SJCRH30 (cell line): ENCODE measurements around the gene DPYSL5. TPM values are rescaled to one million over a fixed set of nuclear protein-coding genes. Genes with fewer than 3 reads are reported as not detected.

Source experiments
- DNase-seq, 2 experiments: peaks; one replicate each; pipeline ENCODE4 v3.0.0-alpha.2; 2015 to 2020
- H3K27ac ChIP-seq: fragments of 250-450 bp; sonication (Bioruptor Pico); 2 replicates; pipeline ENCODE4 v1.5.1; 2020; ENCODE audit warnings: mild to moderate bottlenecking, moderate library complexity
- H3K27me3 ChIP-seq: fragments of 250-450 bp; sonication (Bioruptor Pico); 2 replicates; pipeline ENCODE4 v1.5.1; 2020; ENCODE audit warnings: mild to moderate bottlenecking, moderate library complexity
- H3K36me3 ChIP-seq: fragments of 250-450 bp; sonication (Bioruptor Pico); 2 replicates; pipeline ENCODE4 v1.5.1; 2020; ENCODE audit warnings: mild to moderate bottlenecking, moderate library complexity
- H3K4me1 ChIP-seq: fragments of 250-450 bp; sonication (Bioruptor Pico); 2 replicates; pipeline ENCODE4 v1.5.1; 2020; ENCODE audit warnings: mild to moderate bottlenecking, moderate library complexity
- H3K4me3 ChIP-seq: fragments of 250-450 bp; sonication (Bioruptor Pico); 2 replicates; pipeline ENCODE4 v1.5.1; 2020; ENCODE audit warnings: mild to moderate bottlenecking, moderate library complexity
- H3K9me3 ChIP-seq: fragments of 250-450 bp; sonication (Bioruptor Pico); replicated peaks from 2 replicates; pipeline ENCODE4 v1.5.1; 2020; ENCODE audit warnings: mild to moderate bottlenecking, moderate library complexity
- total RNA-seq: library from RNA; depleted of rRNA; stranded (reverse); fragments of >200 nt; shearing (Covaris generic); gene quantifications from 2 replicates; pipeline ENCODE4 v1.2.3, GENCODE V29; 2014

Gene DPYSL5
- total RNA-seq, 1 experiment from 2014 or later, result 1.2 TPM

DNA sequence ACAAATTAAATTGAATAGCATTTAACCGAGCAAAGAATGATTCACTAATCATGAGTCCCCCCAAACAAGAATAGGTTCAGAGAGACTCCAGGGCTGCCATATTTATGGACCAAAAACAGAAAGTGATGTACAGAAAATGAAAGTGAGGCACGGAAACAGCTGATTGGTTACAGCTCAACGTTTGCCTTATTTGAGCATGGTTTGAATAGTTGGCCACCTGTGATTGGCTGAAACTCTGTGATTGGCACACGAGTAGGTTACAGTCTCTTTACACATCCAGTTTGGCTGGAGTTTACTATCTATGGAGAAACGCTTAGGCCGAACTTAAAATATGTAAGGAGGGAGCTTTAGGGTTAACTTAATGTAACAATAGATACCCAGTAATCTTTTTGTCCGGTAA is 27.0 kb upstream of the DPYSL5 start:
- no peak for DNase-seq
- Histone ChIP-seq H3K27me3 (peaks cover 9% of the 10 kb centered on the region; the same call in 1 of the 2 replicates), H3K4me1 (no peaks in the 10 kb centered on the region), H3K27ac (no peak overlapping the region), H3K9me3 (no peaks in the 10 kb centered on the region), H3K4me3 (no peak overlapping the region), H3K36me3 (no peaks in the 10 kb centered on the region)

DNA sequence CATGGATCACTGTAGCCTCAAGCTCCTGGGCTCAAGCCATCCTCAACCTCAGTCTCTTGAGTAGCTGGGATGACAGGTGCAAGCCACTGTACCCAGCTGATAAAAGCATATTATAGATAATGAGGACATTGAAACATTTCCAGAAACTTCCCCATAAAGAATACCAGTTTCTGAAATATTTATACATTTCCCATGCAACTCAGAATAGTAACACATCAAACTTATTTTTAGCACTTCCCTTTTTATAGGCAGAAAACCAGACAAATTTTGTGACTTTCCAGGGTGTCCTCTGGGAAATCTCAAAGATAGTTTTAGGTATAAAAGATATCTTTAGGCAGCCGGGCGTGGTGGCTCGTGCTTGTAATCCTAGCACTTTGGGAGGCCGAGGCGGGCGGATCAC is 25.1 kb upstream of the DPYSL5 start:
- no peaks in the 10 kb centered on the region for H3K9me3 ChIP-seq
- H3K4me3 ChIP-seq, result no peak overlapping the region
- H3K27me3 ChIP-seq, result peaks cover 5% of the 10 kb centered on the region; the same call in 1 of the 2 replicates
- no peak for DNase-seq
- H3K27ac ChIP-seq, result no peak overlapping the region
- H3K36me3 ChIP-seq, result no peaks in the 10 kb centered on the region
- H3K4me1 ChIP-seq, result no peaks in the 10 kb centered on the region

DNA sequence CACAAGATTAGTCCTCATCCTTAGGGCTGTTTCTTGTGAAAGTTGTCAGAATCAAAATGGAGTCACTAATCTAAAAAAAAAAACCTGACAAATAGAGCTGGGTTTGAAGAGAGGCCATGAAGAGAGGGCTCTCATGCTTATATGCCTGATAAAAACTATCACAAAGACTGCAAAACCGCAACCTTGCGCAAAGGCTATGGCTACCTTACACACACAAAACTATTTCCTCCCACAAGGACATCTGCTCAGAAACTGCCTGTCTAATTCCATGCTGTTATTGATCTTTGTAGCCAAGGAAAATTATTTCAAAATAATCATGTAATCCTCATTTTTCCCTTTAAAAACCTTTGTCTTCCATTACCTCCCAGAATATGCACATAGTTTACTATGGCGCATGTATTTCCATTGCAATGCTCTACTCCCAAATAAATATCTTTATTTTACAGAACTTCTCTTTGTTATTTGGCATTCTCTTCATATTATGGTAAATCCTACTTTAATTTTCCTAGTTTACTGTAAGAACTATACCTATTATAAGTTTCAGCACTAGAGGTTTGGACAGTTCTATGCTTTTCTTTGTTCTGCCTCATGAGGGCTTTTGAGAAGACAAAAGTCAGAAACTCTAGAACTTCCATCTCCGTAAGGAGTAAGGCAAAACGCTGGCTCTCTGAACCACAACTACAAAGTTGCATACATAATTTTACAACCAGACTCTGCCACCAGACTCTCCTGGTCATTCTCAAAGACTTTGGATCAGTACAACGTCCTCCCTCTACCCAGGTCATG is 9.6 kb upstream of the DPYSL5 start:
- Histone ChIP-seq H3K36me3 (no peaks in the 10 kb centered on the region), H3K9me3 (no peaks in the 10 kb centered on the region), H3K27me3 (peaks cover 6% of the 10 kb centered on the region), H3K27ac (no peak overlapping the region), H3K4me1 (no peaks in the 10 kb centered on the region), H3K4me3 (no peak overlapping the region)
- peak in 1 of 2 experiments; percentile 49 for DNase-seq

DNA sequence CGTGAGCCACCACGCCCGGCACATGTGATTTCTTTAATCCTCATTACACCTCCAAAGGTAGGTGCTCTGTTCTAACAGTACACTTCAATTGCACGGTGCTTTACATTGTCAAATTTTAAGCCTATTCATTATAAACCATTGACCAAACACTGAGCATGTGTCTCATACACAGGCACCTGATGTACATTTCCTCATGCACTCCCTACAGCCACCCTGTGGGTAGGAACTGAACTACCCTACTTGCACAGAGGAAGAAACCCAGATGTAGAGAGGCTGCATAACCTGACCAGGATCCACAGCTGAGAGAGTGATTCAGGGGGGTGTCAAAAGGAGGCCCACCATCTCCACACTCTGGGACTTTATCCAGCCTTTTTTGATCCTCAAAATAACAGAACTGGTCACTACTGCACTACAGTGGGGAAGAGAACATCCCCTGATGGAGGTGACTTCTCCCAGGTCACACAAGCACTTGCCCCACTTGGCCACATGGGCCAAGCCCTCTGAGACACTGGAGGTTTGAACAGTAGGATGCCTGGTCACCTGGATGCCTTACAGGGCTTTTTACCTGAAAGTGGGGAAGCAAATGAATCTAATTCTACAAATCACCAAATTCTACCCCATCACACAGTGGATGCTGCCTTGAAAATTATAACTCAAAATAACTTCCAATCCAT is 6.9 kb upstream of the DPYSL5 start:
- no peak for DNase-seq
- H3K36me3 ChIP-seq, result no peaks in the 10 kb centered on the region
- no peak overlapping the region for H3K27ac ChIP-seq
- H3K9me3 ChIP-seq, result no peaks in the 10 kb centered on the region
- H3K4me1 ChIP-seq, result no peaks in the 10 kb centered on the region
- peaks cover 10% of the 10 kb centered on the region for H3K27me3 ChIP-seq
- H3K4me3 ChIP-seq, result no peak overlapping the region

DNA sequence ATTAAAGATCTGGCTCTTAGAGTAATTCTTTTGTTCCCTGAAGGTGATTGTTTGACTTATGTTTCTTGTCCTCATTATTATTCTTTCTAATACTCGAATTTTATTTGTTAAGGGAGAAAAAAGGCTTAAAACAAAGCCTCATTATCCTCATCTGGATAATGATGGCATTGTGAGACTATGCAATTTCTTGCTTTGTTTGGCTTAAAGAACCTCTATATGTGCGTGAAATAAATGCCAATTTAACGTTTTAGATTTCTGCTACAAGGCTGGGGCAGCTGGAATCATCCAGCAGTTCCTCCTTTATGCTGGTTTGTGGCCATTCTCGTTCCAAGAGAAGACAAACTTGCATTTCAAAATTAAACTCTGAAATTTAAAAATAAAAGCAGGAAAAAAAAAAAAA is 4.9 kb upstream of the DPYSL5 start:
- Histone ChIP-seq H3K27me3 (peaks cover 23% of the 10 kb centered on the region), H3K36me3 (no peaks in the 10 kb centered on the region), H3K27ac (no peak overlapping the region), H3K9me3 (no peaks in the 10 kb centered on the region), H3K4me3 (no peak overlapping the region), H3K4me1 (no peaks in the 10 kb centered on the region)
- DNase-seq, result no peak

DNA sequence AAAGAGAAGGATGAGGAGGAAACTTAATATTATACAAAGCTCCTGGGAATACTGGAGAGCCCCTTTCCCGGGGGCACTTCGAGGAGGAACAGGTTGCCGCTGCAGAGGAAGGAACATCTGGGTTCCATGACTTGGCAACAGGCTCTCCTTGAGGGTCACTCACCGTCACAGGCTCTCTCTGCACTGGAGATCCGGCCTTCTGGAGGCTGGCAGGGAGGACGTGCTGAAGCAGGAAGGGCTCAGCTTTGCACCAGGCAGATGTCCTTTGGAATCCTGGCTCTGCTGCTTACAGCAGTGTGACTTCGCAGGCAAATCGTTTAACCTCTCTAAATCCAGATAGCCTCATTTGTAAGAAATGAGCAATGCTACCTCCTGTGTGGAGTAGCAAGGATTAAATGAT is 2.9 kb upstream of the DPYSL5 start:
- no peak overlapping the region for H3K27ac ChIP-seq
- no peaks in the 10 kb centered on the region for H3K9me3 ChIP-seq
- no peaks in the 10 kb centered on the region for H3K36me3 ChIP-seq
- no peaks in the 10 kb centered on the region for H3K4me1 ChIP-seq
- H3K4me3 ChIP-seq, result no peak overlapping the region
- DNase-seq, result no peak
- peaks cover 25% of the 10 kb centered on the region for H3K27me3 ChIP-seq

DNA sequence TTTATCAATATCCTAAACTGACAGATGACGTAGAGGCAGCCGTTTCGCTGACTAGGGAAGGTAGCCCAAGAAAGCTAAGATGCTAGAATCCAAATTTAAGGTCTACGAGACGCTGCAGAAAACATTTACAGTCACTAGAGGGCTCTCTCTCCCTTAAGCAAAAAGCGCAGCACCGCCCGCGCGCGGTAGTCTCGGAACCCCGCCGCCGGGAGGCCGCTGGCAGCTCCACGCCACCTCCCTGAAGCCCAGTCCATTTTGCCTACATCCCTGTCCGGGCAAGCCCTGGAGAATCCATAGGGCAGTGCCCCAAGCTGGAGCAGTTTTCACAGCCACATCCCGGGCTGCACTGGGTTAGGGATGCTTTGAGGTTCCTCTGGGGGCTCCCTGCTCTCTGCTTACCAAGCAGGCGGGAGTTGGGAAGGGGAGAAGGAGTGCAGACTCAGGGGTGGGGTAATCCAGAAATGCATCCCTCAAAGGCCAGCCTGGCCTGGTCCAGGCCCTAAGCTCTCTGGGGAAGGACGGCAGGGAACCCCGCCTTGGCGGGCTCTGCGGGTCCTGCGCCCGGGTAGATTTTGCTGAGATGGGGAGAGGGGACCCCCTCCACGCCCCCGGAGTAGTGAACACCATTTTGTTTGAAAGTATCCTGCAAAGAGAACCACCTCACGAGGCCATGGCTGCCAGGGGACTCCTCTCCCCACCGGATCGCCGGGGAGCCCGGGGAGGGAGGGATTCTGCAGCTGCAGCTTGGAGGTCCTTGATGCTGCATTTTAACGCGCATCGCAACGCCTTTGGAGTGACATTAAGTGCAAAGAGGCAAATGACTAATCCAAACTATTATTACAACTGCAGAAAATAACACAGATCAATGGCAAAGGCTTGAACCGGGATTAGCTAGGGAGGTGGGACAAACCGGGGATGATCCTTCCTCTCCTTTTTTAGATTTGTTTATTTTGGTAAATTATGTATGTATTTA is 1.3 kb upstream of the DPYSL5 start:
- no peak overlapping the region; the same call in 1 of the 2 replicates for H3K4me3 ChIP-seq

DNA sequence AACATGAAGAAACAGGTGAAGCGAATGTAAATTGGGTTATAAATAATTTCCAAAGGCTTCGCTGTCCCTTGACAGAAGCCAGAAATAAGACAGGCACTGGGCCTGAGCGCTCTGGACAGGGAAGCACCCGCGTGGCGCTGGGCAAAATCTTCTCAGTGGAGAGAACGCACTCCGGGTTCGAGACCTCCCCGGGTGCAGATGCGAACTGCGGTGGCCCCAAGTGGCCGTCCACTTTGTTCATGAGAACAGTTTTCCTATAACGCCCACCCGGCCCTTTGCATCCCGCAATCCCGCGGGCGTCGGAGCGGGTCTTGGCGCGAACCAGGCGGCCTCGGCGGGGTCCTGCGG is 651 bp upstream of the DPYSL5 start:
- no peaks in the 10 kb centered on the region for H3K9me3 ChIP-seq
- peaks cover 25% of the 10 kb centered on the region for H3K27me3 ChIP-seq
- H3K4me3 ChIP-seq, result peak overlapping the region; percentile 59
- H3K4me1 ChIP-seq, result peaks cover 1% of the 10 kb centered on the region; the same call in 1 of the 2 replicates
- no peak overlapping the region for H3K27ac ChIP-seq
- no peaks in the 10 kb centered on the region for H3K36me3 ChIP-seq
- no peak for DNase-seq

More for the DNA sequence above, 1.3 kb upstream of the DPYSL5 start:
- peak; percentile 70 to 82 for DNase-seq
- H3K27me3 ChIP-seq, result peaks cover 25% of the 10 kb centered on the region
- no peaks in the 10 kb centered on the region for H3K4me1 ChIP-seq
- no peak overlapping the region for H3K27ac ChIP-seq
- H3K36me3 ChIP-seq, result no peaks in the 10 kb centered on the region
- H3K9me3 ChIP-seq, result no peaks in the 10 kb centered on the region

DNA sequence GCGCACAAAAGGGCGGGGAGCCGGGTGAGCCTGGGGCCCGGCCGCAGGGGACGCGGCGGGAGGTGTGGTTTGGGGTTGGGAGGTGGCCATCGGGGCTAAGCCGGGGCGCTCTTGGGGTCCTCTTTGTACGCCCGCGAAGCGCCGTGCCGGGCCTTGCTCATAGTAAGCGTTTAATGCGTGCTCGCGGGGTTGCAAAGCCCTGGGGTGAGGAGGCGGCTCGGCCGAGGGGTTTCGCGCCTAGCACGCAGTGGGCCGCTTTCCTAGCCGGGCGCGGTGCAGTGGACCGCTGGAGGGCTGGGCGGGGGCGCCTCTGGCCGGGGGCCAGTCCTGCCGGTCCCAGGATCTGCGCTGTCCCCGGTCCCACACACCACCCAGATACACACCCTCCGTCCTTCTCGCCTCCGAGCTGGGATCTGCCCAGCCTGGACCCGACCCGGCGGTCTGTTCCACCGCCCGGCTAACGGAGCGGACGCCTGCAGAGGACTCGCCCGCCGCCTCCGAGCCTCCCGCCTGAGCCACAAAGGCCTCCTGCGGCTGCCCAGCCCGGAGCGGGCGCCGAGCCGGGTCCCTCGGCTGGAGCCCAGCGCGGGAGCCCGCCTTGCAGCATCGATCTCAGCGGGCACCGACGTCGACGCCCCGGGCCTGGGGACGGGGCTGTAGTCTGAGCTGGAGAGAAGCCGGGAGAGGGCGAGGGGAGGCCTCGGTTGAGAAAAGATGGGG is 564 bp downstream of the DPYSL5 start:
- no peak for DNase-seq
- Histone ChIP-seq H3K4me1 (peaks cover 14% of the 10 kb centered on the region), H3K27me3 (peaks cover 19% of the 10 kb centered on the region), H3K4me3 (peak overlapping the region; percentile 59), H3K36me3 (no peaks in the 10 kb centered on the region), H3K27ac (no peak overlapping the region), H3K9me3 (no peaks in the 10 kb centered on the region)

DNA sequence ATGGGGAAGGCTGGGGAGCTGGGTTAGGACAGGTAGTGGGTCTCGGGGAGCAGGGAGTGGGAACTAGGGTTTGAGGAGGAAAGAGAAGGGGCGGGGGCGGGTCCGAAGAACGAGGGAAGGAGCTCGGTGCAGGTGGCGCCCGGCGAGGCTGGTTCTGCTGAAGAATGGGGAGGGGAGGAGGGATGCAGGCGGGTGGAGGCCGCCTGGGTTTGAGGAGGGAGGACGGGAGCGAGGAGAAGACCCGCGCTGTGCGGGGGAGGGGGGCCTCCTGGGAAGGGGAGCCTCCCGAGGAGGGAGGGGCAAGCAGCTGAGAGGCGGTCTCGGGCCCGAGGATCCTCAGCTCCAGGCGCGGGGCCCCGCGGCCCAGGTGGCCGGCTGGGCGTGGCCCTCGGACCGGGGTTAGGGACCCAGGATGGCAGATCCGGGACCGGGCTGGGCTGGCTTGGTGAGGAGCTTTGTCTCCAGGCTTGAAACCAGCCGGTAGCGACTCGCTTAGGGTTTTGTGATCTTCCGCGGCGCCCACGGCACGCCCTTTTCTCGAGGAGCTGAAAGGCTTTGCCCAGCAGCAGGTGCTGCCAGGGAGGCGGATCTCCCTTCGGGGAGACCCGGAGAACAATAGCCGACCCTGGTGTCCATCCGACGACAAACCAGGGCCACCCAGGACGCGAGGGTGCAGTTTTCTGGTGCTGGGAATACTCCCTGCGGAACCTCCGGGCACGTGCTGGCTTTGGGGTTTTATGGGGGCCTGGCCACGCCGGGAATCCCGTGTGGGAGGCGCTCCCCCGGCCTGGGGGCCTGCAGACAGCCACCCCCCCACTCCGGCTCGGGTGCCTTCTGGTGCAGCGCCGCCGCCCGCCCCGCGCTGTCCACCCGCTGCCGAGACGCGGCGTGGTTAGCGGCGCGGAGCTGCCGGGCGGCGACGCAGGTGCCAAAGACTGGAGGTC is 1.4 kb downstream of the DPYSL5 start:
- no peak for DNase-seq
- H3K4me1 ChIP-seq, result peaks cover 16% of the 10 kb centered on the region
- H3K36me3 ChIP-seq, result no peaks in the 10 kb centered on the region
- peaks cover 19% of the 10 kb centered on the region for H3K27me3 ChIP-seq
- no peak overlapping the region for H3K27ac ChIP-seq
- H3K9me3 ChIP-seq, result no peaks in the 10 kb centered on the region
- no peak overlapping the region for H3K4me3 ChIP-seq

DNA sequence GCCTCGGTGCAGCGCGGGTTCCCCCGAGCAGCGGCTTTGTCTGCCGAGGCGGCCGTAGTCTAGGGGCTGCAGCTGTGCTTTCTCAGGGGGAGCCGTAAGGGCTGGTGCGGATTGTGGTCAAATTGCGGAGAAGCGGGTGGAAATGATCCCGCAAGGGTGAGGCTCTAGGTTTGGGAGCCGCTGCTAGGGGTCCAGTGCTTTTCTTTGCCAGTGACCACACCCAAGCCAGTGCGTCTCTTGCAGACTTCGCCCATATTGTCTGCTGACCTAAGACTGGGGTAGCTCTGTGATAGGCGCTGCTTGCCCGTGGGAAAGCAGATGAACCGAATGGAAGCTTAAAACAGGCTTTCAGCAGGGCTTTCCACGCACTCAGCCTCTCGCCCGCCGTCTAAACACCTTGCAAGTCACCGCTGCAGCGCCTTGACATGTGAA is 2.1 kb downstream of the DPYSL5 start:
- Histone ChIP-seq H3K27me3 (peaks cover 19% of the 10 kb centered on the region), H3K4me3 (no peak overlapping the region), H3K4me1 (peaks cover 16% of the 10 kb centered on the region), H3K36me3 (no peaks in the 10 kb centered on the region), H3K27ac (no peak overlapping the region), H3K9me3 (no peaks in the 10 kb centered on the region)
- DNase-seq, result no peak

DNA sequence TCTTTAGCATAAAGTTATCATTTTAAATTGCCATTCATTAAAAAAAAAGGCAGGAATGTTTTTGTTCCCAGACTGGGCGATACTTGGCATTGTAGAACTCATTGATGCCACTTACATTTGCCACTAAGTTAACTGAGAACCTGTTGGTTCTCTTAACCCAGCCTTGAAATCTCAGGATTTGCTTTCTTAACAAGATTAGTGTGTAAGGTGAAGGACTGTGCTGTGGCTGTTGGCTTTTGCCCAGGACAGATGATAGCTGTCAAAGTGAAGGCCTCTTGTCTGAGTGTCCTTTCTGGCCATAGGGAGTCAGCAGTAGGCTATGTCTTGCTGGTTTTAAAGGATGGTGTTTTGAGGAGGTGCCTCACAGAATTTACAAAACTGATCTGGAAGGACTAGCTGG is 2.6 kb downstream of the DPYSL5 start:
- Histone ChIP-seq H3K4me1 (peaks cover 16% of the 10 kb centered on the region), H3K9me3 (no peaks in the 10 kb centered on the region), H3K4me3 (no peak overlapping the region), H3K27me3 (peaks cover 19% of the 10 kb centered on the region), H3K36me3 (no peaks in the 10 kb centered on the region), H3K27ac (no peak overlapping the region)
- no peak for DNase-seq
